Measurements from ENCODE around the gene NDUFA13.

DNA sequence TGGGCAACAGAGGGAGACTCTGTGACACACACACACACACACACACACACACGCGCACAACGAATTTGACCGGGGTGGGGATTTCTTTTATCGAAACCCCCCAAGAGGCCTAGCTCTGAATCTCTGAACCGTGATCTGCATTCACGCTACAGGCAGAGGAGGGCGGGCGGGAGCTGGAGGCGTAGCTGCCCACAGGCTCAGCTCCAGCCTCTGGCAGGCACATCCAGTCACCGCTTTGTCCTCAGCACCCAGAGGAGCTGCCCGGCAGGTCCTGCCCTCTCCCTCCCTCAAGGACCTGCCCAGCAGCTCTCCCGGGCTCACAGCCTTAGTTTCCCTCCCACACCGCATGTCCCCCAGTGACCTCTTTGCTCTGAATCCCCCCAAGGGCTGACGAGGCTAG lies 42.0 kb downstream of the NDUFA13 start:
- TF ChIP-seq, protein P1, sequence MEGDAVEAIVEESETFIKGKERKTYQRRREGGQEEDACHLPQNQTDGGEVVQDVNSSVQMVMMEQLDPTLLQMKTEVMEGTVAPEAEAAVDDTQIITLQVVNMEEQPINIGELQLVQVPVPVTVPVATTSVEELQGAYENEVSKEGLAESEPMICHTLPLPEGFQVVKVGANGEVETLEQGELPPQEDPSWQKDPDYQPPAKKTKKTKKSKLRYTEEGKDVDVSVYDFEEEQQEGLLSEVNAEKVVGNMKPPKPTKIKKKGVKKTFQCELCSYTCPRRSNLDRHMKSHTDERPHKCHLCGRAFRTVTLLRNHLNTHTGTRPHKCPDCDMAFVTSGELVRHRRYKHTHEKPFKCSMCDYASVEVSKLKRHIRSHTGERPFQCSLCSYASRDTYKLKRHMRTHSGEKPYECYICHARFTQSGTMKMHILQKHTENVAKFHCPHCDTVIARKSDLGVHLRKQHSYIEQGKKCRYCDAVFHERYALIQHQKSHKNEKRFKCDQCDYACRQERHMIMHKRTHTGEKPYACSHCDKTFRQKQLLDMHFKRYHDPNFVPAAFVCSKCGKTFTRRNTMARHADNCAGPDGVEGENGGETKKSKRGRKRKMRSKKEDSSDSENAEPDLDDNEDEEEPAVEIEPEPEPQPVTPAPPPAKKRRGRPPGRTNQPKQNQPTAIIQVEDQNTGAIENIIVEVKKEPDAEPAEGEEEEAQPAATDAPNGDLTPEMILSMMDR (IDR thresholded peaks at IDR 0.05), result no peak
- TF ChIP-seq POLR2AphosphoS5 (IDR thresholded peaks at IDR 0.05), result no peak
